HG03095 (cell line): ENCODE results near the gene CORO2B.
"Not testable (repeated sequence)": the region's sequence is repeated elsewhere in the genome, so short reads cannot be mapped to it uniquely, and the experiment has no call there.

ENCODE experiments used
- ATAC-seq: cut with Tn5 transposase; IDR thresholded peaks from one replicate; pipeline ENCODE4 v1.9.1; 2021; ENCODE audit warnings: moderate library complexity; ENCODE audit not compliant: unreplicated experiment

CORO2B gene

DNA sequence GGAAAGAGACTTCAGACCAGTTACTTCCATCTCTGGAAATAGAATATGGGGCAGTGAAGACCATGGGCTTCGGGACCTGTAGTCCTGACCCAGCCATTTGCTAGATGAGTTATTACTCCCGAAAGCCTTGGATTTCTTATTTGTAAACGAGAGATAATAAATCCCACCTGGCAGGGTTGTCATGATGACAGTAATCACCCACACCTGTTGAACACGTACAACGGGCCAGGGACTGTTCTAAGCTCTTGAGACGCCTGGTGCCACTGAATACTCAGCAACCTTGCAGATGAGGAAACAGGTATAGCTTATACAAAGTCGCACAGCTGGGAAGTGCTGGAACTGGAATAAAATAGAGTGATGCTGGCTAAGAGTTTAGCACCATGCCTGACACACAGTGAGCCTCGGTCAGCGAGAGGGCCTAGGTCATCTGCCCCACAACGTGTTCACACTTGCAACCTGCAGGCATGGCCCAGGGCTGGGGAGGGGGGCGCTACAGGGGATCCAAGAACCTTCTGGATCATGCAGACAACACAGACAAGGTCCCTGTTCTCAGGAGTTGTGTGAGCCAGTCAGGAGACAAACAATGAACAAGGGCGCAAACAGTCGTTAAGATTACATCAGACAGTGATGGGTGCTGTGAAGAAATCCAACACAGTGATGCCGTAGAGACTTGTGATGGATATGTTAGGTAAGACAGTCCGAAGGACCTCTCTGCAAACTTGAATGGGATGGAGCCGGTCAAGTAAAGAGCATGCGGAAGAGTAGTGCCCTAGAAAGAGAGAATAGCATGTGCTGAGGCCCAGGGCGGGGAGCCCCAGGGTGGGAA is 89.2 kb downstream of the CORO2B start:
- no peak for ATAC-seq

DNA sequence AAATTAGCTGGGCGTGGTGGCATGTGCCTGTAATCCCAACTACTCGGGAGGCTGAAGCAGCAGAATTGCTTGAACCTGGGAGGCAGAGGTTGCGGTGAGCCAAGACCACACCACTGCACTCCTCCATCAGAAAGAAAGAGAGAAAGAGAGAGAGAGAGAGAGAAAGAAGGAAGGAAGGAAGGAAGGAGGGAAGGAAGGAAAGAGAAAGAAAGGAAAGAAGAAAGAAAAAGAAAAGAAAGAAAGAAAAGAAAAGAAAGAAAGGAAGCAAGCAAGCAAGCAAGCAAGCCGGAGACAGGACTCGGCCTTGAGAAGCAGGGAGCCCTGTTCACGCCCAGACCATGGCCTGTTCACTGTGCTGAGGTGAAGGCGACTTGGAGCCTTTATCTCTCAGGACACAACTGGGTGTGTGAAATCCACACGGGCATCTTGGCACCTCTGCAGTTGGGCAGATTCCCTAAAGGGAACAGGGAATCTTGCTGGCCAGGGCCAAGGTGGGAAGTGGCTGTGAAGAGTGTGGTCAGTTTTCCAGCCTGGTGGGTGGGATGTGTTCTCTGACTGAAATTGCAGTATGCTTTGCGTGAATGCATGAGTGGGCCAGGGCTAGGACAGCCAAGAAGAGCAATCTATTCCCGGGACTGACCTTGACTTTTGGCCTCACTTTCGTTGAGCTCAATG is 90.3 kb downstream of the CORO2B start:
- no peak for ATAC-seq

DNA sequence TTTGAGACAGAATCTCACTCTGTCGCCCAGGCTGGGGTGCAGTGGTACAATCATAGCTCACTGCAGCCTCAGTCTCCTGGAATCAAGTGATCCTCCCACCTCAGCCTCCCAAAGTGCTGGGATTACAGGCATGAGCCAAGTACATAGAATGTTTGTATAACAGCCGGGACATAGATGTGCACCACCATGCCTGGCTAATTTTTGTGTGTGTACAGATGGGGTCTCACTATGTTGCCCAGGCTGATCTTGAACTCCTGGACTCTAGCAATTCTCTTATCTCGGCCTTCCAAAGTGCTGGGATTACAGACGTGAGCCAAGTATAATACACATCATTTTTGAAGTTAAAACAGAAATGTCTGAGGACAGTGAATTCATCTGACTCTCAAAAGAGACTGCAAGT is 93.5 kb downstream of the CORO2B start:
- no peak for ATAC-seq

DNA sequence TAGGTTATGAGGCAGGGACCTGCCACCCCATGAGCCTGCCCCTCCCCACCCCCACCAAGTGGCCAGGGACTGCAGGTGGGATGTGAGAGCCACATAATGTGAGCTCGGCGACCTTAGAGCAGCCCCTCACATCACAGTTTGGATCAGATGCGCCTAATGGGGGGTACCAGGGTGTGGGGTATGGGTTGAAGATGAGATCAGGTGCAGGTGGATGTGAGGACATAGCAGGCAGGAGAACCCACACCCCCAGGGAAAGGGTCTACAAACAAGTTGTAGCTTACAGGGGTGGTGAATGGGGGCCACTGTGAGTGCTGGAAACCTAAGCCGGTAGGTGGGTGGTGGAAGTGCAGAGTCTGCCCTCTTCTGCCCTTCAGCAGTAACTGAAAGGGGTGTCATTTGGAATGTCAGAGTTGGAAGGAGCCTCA is 94.0 kb downstream of the CORO2B start:
- no peak for ATAC-seq

DNA sequence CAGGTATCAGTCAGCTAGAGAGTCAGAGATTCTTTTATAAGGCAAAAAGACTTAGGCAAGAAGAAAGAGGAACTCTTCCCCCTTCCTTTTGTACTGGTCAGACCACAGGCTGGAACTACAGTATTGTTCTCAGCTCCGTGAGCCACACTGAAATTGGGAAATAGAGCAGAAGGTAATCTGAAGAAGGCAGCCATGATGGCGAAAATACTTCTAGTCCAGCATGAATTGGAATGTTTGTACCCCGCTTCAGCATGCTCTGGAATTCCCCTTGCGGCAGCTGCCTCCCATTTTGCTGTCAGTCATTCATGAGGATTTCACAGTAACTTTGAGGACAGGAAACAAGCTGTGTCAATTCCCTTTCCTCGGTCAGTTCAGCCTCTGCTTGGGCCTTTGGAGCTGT is 96.2 kb downstream of the CORO2B start:
- ATAC-seq: no peak

DNA sequence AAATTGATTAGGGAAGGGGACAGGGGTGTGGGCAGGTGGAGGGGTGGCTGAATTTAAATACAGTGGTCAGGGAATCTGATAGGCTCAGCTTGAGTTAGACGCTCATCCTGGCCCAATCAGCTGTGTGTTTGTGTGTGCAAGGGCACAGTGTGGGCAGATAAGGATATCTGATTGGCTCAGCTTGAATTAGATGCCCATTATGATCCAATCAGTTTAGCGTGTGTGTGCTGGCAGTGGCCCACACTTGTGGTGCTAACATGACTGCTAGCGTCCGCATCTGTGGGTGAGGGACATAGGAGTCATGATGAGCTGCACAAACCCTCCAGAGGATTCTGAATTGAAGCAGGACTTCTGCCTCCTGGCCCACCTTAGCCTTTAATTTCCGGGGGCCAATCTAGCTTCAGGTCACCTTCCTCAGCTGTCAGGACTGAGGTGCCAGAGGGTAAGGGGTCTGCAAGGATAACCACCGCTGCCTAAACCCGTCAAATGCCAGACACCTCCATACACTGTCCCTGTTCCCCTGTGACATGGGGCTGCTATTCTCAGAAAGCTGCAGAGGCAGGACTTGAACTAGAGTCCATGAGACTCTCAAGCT is 97.3 kb downstream of the CORO2B start:
- ATAC-seq: no peak

DNA sequence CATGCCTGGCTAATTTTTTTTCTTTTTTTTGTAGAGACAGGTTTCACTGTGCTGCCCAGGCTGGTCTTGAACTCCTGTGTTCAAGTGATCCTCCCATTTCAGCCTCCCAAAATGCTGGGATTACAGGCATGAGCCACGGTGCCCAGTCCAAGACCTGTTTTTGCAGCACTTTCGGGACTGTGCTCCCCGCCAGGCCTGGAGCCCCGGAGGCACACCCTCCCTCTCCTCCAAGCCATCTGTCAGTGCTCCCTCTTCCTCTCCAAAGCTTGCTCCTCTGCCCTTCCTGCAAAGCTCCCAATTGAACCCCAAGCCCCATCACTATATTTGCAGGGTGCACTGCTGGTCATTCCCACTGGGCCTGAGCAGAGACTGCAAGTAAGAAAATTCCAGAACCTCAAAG is 98.1 kb downstream of the CORO2B start:
- ATAC-seq: no peak

DNA sequence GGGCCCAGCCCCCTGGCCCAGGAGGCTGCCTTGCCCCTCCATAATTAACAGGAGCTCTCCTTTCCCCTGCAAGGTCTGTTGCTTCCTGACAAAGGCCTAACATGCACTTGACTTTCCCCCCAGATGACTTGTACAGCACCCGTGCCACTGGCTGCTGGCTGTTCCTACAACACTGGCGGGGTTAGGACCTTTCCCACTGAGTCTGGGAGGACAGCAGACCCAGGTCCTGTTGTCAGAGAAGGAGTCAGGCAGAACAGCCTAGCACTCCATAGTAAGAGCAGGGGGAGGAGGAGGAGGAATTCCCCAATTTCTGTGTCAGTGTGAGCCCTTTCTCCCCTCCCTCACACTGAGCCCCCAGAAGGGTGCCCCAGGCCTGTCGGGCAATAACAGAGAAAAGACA is 99.2 kb downstream of the CORO2B start:
- ATAC-seq: no peak

DNA sequence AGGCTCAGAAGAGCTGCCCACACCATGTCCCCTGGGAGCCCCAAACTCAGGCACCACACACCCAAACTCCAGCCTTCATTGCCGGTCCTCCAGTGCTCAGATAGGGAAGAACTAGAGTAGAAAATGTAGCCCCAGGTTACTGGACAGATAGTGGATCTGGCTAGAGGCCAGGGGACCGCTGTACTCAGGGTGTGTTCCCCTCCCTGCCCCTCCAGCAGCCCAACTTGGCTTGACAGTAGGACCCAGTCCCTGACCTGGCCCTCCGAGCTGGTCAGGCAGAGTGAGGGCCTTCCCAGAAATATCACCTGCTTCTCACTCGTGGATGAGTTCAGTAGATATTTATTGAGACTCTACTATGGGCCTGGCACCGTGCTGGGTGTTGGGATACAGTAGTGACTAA is 100.0 kb downstream of the CORO2B start:
- ATAC-seq: no peak

DNA sequence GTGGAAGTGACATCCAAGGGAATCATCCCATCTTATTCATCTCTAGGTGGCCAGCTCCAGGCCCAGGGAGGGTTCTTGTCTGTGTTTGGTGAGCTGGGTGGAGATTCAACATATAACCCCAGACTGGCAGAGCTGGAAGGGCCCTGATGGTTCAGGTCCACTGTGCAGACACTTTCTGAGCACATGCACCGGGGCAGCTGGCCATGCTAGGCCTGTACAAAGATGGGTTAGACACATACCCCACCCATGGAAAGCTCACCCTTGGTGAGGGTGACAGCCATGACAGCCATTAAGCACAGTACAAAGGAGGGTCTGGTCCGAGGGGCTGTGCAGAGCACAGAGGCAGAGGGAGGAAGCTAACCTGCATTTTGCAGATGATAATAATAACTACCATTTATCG is 100.4 kb downstream of the CORO2B start:
- no peak for ATAC-seq

DNA sequence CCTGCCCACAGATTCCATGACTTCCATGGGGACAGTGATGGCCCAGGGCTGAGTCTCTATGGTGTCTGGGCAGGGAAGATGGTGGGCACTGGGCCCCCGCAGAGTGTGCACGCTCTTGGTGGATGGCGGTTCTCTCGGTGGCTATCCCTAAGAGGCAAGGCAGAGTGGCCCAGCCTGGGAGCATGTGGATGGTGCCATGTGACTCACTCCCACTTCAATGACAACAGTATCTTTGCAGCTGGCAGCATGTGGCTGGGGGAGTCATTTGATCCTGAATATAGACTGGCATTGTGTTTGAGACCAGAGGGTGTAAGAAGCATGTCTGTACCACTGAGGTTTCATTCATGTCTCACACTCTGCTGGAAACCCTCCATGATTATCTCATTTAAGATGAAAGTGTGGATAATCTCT is 101.2 kb downstream of the CORO2B start:
- no peak for ATAC-seq

DNA sequence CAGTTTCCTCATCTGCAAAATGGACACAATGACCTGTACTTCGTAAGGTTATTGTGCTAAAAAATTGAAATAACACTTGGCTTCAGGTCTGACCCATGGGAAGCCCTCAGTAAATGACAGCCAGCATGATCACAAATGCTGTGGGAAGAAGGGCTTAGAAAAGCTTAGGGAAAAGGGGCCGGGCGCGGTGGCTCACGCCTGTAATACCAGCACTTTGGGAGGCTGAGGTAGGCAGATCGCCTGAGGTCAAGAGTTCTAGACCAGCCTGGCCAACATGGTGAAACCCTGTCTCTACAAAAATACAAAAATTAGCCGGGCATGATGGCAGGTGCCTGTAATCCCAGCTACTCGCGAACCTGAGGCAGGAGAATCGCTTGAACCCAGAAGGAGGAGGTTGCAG is 102.0 kb downstream of the CORO2B start:
- not testable (repeated sequence) for ATAC-seq

DNA sequence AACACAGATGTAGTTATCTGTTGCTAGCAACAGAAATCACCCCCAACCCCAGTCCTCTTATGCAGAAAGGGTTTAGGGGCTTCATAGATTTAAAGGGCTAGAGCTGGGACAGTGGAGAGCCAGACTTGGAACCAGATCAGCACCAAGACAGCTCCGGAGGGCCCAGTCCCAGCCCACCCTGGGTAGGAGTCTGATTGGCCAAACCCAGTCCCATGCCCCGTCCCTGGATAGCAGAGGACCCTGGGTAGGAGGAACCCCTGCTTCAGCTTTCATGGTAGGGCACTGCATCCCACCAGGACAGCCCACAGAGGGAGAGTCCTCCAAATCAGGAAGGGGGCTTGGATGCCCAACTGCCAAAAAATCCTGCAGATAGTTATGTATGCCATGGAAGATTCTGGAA is 103.0 kb downstream of the CORO2B start:
- no peak for ATAC-seq

DNA sequence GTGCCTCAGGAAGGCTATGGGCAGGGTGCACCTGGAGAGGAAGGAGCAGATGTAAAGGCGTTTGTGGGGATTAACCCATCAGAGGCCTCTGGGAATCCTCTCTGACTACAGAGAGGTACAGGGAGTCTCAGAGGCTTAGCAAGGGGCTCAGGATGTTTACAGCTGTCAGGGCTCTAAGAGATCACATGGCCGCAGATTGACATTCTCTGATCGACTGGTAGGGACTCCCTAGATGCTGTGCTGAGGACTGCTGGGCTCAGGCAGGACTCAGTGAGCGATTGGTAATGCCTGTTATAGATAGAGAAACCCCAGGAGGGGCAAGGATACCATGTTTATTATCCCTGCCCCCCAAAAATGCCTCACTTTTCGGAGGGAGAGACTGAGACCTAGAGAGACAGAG is 103.5 kb downstream of the CORO2B start:
- no peak for ATAC-seq

DNA sequence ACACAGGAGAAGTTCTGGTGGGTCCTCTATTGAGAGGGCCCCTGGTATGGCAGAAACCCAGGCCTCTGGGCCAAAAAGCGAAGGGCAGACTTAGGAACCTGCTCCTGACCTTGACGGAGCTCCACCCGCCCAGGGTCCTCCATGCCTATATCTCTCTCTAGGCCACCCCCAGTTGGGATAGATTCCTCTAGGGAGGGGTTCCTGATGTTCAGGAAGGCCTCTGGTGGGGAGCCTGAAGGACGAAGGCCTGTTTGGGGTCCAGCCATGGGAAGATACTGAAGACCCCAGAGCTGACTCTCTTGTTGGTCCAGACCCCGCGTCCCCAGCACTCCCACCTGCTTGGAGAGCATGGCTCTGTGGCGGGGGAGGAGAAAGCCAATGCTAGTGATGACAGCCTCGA is 104.2 kb downstream of the CORO2B start:
- no peak for ATAC-seq

DNA sequence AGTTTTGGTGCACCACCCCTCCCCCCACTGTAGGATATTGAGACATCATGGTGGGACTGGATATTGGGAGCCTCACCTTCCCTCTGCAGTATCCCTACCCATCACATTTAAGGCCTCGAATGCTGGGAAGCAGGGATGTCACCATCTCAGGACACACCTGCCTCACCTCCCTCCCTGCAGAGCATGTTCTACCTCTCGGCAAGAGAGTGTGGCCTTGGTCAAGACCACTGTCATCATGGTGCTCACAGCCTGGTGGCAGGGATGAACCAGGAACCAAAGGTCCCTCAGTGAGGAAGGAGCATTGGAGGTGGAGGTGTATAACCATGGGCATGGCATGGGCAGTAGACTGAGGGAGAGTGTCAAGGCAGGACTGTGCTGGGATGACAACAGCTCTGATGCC is 104.8 kb downstream of the CORO2B start:
- ATAC-seq: no peak

DNA sequence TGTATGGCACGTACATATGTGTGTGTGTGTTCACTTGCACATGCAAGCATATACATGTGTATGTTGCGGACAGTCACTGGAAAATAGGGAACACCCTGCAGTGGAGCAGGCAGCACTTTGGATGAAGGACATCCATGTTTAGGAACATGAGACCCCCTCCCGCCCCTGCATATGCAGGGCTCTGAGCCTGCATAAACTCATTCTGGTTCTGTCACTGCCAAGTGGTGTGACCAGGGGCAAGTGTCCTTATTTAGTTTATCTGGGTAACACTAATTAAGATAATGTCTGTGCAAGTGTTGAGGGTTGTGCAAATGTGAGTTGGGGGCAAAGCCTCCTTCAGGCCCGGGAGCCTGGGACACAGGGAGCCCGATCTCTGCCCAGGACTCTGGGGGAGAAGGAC is 105.7 kb downstream of the CORO2B start:
- no peak for ATAC-seq

DNA sequence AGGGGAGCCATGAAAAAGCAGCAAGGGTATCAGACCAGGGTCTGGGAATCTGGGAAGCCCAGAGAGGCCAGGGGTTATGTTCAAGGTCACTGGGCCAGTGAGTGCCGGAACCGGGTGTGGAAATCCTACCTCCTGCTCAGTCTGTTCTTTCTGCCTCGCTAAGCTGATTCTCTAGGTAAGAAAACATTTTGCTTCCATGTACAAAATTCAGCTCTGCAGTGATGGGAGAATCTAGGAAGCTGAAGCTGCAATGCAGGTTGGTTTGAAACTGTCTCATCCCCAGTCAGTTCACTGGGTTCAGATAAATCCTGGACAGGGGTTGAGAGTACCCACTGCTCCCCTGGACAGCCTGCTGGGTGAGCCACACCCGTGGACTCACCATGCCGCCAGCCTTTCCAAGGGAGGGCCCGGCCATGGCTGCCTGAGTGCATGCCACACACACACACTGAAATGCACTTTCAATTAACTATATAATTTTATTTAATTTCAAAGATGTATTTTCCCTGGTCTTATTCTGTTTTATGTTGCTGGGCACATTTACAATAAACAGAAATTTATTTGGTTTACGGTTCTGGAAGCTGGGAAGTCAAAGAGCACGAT is 108.4 kb downstream of the CORO2B start:
- no peak for ATAC-seq

DNA sequence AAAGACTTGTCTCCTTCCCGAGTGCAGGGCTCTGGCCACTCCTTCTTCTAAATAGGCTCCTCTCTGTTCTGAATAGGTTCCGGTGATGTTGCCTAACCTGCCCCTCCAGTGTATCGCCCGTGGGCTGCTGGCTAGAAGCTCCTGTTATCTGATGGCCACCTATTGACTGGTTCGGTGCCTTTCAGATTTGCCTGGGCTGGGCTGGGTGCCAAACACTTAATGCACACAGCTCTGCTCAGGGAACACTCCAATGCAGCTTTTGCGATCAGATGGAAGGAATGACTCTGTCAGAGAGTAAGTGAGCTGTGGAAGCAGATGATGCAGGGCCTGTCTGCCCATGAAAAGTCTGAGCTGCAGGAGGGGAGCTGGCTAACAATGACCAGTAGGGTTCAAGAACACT is 112.9 kb downstream of the CORO2B start:
- ATAC-seq: no peak

DNA sequence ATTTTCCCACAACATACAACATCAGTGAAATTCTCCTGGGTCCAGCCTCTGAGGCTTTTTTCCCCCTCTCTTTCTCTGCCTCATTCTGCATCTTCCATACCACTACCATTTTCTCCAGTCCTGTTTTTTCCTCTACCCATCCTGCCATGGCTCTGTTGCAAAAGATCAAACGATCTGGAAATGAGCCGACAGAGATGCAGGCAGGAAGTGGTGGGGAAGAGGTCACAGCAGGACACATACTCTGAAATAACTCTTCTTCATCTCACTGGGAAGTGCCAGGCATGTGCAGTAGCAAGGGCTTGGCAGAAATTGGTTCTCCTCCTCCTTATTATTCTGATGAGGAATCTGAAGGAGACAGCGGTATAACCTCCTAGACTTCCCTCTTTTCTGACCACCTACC is 114.3 kb downstream of the CORO2B start:
- no peak for ATAC-seq

DNA sequence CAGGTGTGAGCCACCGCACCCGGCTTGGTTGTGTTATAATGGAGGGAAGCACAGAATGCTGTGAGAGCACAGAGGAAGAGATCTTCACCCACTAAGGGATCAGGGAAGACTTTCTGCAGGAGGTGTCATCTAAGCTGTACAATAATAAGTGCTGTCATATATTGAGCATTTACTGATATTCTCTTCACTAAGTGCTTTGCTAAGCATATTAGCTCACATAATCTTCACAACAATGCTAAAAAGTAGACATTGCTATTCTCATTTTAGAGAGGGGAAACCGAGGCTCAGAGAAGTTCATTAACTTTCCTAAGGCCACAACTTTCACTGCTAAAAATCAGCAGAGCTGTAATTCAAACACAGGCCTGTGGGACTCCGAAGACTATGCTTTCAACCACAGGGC is 115.3 kb downstream of the CORO2B start:
- no peak for ATAC-seq

DNA sequence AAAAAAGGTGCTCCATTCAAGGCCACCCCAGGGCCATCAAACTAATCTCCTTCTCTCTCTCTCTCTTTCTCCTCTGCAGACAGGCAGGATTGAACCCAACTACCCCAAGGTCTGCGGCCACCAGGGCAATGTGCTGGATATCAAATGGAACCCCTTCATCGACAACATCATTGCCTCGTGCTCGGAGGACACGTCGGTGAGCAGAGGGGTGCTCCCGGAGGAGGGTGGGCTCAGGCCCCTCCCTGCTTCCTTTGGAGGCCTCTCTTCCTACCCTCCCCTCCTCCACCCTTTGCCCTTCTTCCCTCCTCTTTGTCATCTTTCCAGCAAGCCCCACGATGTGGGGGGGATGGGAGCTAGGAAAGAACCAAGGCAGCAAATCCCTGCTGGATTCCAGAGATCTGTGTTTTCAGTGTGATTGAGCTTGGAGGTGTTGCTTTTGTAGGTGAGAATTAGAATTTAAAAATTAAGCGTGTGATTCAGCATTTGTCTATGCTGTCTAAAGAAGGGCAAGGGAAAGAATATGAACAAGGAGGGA is 116.3 kb downstream of the CORO2B start:
- ATAC-seq: no peak
